GM21529 (cell line): ENCODE results near the gene RNF121.

Source experiments
- ATAC-seq: cut with Tn5 transposase; IDR thresholded peaks from one replicate; pipeline ENCODE4 v1.9.1; 2021; ENCODE audit not compliant: unreplicated experiment

The RNF121 gene

DNA sequence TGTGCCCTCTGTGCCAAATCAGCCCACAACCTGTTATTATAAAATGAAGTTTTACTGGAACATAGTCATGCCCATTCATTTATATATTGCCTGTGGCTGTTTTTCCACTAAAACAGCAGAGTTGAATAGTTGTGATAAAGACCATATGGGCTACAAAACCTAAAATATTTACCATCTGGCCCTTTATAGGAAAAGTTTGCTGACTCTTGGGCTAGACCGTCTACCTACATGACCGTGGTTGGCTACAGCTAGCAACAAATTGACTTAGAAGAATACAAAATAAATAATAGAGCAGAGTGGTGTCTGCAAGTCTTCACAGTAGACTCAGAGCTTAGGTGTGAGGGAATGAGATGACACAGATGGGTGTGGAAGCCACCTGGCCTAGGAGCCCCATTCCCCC, 58.7 kb downstream of the RNF121 start:
- ATAC-seq, result no peak

DNA sequence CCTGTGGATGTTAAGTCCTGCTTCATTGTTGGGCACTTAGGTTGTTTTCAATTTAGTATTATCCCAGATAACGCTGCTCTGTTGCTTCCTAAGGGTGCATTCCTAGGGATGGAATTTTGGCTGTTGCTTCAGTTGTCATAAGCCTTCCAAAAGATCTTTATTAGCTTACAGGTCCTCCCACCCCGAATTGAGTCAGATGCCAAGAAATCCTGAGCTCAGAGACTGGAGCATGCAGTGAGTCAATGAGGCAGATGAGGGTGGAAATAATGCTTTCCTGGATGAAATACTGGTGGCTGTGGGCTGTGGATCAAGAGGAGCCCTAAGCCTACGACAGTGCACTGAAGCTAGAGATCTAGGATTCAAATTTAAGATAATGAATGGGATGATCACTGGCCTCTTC, 59.2 kb downstream of the RNF121 start:
- ATAC-seq, result no peak

DNA sequence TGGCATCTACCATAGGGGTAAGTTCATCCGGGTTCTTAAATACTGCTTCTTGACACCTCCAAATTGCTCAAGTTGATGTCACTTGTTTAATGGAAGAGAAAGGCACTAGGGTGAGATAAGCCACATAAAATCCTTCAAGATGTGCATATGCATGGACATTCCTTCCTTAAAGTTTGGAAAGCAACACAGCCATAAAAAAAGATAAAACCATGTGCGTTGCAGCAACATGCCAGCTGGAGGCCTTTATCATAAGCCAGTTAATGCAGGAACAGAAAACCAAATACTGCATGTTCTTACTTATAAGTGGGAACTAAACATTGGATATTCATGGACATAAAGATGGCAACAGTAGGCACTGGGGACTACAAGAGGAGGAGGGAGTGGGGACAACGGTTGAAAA, 61.9 kb downstream of the RNF121 start:
- no peak for ATAC-seq

DNA sequence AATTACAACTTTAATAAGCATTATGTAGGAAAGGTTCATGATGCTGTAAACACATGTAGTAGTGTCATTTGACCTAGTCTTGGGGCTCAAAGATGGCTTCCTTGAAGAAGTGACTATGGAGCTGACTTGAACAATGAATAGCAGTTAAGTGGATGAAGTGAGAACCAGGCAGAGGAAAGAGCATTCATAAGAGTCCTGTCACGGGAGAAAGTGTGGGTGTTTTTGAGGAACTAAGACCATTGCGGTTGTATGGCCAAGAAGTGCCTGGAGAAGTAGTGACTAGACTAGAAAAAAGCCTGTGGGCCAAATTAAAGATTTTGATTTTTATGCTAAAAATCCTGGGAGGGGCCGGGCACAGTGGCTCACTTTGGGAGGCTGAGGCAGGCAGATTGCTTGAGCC, 62.6 kb downstream of the RNF121 start:
- ATAC-seq, result peak; percentile 70

DNA sequence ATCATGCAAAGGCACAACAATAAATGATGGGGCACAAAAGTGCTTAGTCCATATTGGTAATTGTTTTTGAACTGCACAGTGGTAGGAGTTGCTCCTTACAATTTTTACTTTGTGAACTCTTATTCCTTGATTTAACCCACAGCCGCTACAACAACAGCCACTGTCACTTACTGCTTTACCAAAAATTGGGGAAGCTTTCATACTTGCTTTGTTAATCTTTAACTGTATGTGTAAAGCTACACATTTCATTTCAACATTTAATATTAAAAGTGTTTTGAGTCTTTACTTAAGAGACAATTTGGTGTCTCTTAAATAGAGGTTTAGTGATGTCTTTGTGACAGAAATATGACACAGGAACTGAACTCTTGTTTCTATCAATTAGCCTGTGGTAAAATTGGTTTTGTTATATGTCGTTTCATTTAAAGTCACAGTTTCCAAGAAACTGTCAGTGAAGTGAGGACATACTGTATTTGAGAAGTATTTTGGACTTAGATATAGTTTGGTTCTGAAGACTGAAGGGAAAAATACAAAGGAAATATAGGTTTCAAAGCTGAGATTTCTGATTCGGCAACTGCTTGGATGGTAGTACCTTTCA, 63.4 kb downstream of the RNF121 start:
- ATAC-seq, result no peak

DNA sequence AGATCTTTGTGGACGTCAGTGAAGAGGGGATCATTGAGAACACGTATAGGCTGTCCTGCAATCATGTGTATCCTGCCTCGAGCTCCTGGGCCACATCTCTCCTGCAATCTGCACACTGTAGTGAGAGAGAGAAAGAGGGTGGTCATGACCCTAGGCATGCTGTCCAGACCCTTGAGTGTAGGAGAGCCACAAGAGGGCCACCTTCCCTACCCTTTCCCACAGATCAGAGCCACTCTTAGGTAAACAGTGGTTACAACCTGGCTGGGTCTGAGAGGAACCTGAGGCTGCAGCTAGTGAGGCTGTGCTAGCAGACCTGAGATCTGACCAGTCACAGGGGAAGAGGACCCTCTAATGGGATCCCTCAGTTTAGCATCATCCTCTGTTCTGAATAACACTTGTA, 65.9 kb downstream of the RNF121 start:
- ATAC-seq, result no peak

DNA sequence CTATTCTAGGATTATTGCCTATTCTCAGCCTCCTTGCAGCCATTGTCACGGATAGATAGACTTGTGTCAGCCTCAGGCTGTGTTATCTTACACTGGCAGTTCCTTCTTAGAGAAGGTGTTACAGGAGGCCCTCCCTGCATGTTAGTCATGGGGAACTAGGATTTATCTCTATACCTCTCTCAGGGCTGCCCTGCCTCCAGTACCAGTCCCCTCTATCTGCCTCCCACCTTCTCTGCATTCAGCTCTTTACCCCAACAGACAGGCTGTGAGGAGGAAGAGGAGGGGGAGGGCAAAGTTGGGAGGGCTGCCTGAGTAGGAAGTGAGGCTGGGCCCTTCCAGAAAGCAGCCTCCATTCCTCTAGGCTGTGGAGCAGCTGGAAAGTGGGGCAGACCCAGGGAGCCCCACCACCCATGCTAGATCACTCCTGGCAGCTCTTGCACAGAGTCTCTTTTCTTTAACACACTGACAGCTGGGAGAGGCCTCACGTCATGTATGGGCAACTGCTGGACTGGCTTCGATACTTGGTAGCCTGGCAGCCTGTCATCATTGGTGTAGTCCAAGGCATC, 67.0 kb downstream of the RNF121 start:
- no peak for ATAC-seq

DNA sequence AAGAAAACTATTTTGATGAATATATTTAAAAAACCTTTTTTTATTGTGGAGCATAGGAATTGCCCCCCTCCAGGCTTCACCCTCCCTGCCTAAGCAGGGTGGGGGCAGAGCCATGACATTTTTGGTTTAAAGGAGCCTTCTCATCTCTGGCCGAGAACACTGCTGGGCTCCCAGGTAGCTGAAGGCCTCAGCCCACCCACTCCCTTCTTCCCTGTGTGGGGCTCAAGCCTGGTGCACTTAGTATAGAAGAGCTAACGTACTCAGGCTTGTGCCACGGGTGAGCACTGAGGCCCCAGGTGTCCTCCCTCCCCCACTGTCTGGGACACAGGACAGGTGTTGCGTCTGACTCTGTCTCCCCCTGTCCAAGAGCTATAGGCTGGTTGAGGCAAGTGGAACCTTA, 67.7 kb downstream of the RNF121 start:
- no peak for ATAC-seq

DNA sequence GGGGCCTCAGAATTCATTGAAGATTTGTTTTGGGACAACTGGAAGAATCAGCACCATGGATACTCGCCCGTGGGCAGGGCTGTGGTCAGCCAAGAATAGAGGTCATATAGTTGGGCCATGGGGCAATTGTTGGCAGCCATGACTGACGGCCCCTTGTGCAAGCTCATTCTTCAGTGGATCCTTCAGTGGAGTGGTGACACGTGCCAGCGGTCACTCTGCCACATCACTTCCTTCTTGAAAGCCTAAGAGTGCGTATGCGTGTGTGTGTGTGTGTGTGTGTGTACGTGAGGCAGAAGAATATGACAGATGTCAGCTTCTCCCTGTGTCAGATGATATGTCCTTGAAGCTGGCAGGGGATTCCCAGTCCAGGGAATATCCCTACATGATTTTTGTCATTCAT, 68.1 kb downstream of the RNF121 start:
- no peak for ATAC-seq

DNA sequence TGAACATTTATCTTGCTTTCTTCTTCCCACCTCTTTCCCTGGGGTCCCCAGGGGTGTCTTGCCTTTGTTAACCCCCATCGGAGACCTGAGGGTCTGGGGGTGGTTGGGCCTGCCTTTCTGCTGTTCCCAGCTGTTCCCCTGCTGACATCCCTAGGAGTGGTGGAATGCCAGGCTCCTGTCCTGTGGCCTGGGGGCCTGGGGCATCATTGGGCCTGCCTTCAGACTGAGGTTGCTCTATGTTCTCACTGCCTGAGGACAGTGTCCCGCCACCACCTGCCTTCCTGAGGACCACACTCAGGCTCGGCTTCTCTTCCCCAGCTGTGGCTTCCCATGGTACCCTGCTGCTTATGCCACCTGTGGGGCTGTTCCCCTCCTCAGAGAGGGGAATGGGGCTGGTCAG, 68.7 kb downstream of the RNF121 start:
- no peak for ATAC-seq

DNA sequence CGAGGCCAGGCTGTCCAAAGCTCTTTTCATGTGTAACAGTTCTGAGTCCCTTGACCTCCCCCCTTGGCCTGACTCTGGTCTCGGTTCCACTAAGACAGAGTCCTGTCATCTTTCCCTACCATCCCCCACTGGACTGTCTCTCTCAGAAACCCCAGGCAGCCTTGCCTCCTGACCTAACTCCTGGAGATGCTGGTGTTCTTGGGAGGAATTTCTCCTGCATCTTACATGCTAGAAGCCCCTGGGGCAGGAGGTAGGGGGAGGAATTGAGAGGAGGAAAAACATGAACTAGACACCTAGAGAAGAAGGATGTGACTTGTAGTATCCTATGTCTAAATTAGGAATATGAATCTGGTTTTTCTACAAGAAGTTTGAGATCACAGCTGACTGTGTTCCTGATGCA, 69.2 kb downstream of the RNF121 start:
- no peak for ATAC-seq

DNA sequence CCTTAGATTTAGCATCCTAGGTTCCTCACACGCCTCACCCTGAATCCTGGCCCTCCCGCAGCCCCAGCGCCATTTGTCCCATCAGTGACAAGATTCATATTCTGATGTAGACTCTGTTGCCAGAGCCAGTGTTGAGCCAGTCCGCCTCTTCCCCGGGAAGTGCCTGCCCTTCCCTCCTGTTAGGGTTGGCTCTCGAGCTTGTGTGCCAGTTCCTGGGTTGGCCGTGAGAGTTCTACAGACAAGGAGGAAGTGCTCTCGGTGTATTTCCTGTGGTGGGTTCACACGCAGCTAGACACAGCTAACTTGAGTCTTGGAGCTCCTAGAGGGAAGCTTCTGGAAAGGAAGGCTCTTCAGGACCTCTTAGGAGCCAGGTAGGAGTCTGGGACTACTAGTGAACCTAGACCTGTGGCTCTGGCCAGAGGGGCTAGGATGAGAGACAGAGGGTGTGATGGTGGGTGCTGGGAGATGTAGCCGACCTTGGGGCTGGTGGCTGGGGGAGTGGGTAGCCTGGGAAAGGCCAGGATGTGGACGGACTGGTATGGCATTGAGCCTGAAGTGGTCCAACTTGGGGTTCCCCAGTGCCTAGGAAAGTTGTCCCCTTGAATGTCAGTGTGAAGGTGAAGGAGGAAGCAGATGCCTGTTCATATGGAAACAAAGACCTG, 69.9 kb downstream of the RNF121 start, which contains the start of gene IL18BP:
Gene IL18BP (plus strand): TSS at position 261 of the 662 bp plus-strand sequence. CDS start 1,076 bp downstream, outside the sequence.
- peak; percentile 44 for ATAC-seq

DNA sequence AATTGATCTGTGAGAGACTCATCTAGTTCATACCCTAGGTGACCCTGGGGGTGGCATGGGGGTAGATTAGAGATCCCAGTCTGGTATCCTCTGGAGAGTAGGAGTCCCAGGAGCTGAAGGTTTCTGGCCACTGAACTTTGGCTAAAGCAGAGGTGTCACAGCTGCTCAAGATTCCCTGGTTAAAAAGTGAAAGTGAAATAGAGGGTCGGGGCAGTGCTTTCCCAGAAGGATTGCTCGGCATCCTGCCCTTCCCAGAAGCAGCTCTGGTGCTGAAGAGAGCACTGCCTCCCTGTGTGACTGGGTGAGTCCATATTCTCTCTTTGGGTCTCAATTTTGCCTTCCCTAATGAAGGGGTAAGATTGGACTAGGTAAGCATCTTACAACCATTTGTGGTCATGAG, 70.5 kb downstream of the RNF121 start:
- ATAC-seq, result no peak

DNA sequence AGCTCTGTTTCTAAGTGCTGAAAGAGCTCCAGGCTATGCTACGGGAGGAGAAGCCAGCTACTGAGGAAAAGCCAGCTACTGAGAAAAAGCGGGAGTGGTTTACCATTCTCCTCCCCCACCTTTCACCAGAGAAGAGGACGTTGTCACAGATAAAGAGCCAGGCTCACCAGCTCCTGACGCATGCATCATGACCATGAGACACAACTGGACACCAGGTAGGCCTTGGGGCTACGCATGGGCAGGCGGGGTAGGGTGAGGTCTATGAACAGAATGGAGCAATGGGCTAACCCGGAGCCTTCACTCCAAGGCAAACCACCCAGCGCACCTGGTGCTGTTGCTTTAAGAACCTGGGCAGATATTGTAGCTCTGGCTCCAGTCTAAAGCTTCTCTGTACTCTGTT, 71.0 kb downstream of the RNF121 start:
- ATAC-seq, result no peak

DNA sequence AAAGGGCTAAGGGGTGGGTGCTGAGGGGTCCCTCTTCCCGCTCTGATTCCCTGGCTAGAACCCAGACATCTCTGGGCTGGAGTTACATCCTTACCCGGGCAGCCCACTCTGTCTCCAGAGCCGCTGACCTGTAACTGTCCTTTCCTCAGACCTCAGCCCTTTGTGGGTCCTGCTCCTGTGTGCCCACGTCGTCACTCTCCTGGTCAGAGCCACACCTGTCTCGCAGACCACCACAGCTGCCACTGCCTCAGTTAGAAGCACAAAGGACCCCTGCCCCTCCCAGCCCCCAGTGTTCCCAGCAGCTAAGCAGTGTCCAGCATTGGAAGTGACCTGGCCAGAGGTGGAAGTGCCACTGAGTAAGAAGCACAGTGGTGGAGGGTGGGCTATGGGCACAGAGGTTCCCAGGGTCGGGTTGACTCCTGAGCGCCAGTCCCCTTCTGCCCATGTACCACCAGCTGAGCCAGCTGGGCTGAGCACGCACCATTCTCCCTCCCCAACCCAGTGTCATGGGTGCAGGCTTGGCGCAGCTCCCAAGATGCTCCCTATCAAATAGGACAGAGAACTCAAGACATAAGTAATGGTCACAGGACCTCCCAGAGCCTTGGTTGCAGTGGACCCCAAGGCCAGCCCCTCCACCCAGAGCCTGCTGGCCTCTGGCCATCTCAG, 71.5 kb downstream of the RNF121 start:
- no peak for ATAC-seq

DNA sequence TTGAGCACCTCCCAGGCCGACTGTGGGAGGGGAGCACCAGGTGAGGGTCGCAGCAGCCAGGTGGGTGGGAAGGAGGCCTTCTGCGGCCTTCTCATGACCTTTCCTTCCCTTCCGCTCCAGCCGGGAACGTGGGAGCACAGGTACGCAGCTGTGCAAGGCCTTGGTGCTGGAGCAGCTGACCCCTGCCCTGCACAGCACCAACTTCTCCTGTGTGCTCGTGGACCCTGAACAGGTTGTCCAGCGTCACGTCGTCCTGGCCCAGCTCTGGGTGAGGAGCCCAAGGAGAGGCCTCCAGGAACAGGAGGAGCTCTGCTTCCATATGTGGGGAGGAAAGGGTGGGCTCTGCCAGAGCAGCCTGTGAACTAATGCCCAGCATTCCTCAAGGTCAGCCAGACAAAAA, 72.4 kb downstream of the RNF121 start:
- ATAC-seq, result no peak

DNA sequence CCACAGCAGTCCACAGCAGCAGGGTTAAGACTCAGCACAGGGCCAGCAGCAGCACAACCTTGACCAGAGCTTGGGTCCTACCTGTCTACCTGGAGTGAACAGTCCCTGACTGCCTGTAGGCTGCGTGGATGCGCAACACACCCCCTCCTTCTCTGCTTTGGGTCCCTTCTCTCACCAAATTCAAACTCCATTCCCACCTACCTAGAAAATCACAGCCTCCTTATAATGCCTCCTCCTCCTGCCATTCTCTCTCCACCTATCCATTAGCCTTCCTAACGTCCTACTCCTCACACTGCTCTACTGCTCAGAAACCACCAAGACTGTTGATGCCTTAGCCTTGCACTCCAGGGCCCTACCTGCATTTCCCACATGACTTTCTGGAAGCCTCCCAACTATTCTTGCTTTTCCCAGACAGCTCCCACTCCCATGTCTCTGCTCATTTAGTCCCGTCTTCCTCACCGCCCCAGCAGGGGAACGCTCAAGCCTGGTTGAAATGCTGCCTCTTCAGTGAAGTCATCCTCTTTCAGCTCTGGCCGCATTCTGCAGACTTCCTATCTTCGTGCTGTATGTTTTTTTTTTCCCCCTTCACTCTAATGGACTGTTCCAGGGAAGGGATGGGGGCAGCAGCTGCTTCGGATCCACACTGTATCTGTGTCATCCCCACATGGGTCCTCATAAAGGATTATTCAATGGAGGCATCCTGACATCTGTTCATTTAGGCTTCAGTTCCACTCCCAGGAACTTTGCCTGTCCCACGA, 73.2 kb downstream of the RNF121 start:
- ATAC-seq, result no peak

DNA sequence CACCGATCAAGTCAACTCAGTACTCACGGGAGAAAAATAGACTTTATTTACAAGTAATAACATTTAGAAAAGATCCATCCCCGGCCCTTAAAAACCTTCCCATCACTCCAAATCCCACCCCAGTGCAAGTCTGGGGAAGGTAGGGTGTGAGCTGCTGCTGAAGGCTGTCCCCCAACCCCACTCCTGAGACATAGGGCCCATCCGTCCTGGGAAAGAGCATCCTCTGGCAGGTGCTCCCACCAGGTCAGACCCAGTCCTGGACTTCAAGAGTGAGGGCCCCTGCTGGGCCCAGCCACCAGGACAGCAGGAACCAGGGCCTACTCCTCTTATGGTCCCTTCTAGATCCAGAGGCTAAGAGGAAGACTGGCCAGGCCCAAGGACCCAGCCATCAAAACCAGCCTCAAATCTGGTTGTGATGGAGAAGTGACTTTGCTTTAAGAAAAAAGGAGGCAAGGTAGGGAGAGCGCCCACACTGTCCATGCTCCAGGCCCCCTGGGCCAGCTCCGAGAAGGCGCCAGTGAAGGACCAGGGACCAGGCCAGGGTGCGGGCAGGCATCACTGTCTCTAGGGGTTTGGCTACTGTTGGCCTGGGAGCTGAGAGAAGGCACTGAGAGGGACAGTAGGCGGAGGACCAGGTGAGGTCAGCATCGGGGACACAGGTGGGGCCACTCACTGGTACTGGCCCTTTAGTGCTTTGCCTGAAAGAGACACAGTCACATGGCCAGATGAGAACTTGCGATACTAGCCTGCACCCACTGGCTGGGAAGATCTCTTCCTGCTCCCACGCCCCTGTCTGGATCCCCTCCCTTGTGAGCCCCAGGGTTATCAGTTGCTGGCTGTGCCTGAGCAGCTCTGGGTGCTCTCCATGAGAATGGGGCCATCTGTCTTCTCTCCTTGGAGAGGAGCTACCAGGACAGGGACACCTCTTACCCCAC, 74.3 kb downstream of the RNF121 start:
- ATAC-seq, result no peak

DNA sequence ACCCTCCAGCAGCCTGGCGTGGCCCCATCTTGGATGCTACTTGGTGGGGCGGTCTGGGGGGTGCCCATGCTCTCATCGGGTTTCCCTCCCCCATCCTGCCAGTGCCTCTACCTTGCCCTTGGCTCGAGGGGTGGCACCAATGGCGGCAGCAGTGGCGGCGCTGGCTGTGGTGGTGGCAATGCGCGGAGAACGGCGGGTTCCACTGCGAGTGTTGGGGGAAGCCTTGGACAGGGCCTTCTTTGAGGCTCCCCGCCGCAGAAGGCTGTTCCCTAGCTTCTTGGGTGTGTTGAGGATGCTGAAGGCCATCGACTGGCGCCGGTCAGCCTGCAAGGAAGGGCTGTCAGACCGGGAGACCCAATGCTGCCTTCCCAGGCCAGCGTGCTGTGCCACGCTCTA, 74.9 kb downstream of the RNF121 start:
- no peak for ATAC-seq
